Upper lobe of left lung (tissue), 6 donors: Measurements from ENCODE around the gene SELENOW. TPM values are rescaled to one million over a fixed set of nuclear protein-coding genes. Genes with fewer than 3 reads are reported as not detected.
"Not testable (repeated sequence)": the region's sequence is repeated elsewhere in the genome, so short reads cannot be mapped to it uniquely, and the experiment has no call there.

Source experiments
- ATAC-seq, 2 donors: fragments of 200-7000 bp; cut with Tn5 transposase; one replicate each; pipeline ENCODE4 v1.9.1; 2022; ENCODE audit warnings: mild to moderate bottlenecking in 2 of 2, moderate library complexity in 2 of 2; ENCODE audit not compliant: low FRiP score in 2 of 2
- DNase-seq, 2 donors: peaks; one replicate each; pipeline ENCODE4 v3.0.0-alpha.2; 2019 to 2020
- H3K27ac ChIP-seq, 4 donors: fragments of 200-600 bp; sonication (generic); one replicate each; pipeline ENCODE4 v1.5.1; 2016 to 2019
- H3K27me3 ChIP-seq, 4 donors: fragments of 200-600 bp; sonication (generic); one replicate each; pipeline ENCODE4 v1.5.1; 2017 to 2019
- H3K36me3 ChIP-seq, 4 donors: fragments of 200-600 bp; sonication (generic); one replicate each; pipeline ENCODE4 v1.5.1; 2016 to 2019
- H3K4me1 ChIP-seq, 4 donors: fragments of 200-600 bp; sonication (generic); one replicate each; pipeline ENCODE4 v1.5.1; 2018 to 2019
- H3K4me3 ChIP-seq, 4 donors: fragments of 200-600 bp; sonication (generic); one replicate each; pipeline ENCODE4 v1.5.1; 2017 to 2019; ENCODE audit warnings: mild to moderate bottlenecking in 2 of 4, moderate library complexity in 1 of 4
- H3K9me3 ChIP-seq, 4 donors: fragments of 200-600 bp; sonication (generic); one replicate each; pipeline ENCODE4 v1.5.1; 2018 to 2019
- CTCF ChIP-seq, 6 experiments: fragments of 450-650 bp in 4 of 6; fragments of 200-600 bp in 2 of 6; sonication (generic) in 2 of 6; IDR thresholded peaks; one replicate each; pipeline ENCODE4 v1.5.1; 2016 to 2019; ENCODE audit warnings: antibody characterized with exemption in 6 of 6
- EP300 ChIP-seq, 4 donors: sonication (generic); formaldehyde crosslinking; IDR thresholded peaks; one replicate each; pipeline ENCODE4 v1.5.1; 2017; ENCODE audit warnings: antibody characterized with exemption in 4 of 4, control low read depth in 2 of 4
- POLR2A ChIP-seq, 4 donors: fragments of 450-650 bp; IDR thresholded peaks; one replicate each; pipeline ENCODE4 v1.5.1; 2016 to 2017; ENCODE audit warnings: antibody characterized with exemption in 4 of 4, mild to moderate bottlenecking in 2 of 4
- POLR2AphosphoS5 ChIP-seq, 2 donors: sonication (generic); formaldehyde crosslinking; IDR thresholded peaks; one replicate each; pipeline ENCODE4 v1.5.1; 2017; ENCODE audit warnings: antibody characterized with exemption in 2 of 2
- WGBS, 2 donors: methylation state at CpG; one replicate each; pipeline ENCODE4 v1.1.5; 2017 to 2018; 5-methylcytosine and 5-hydroxymethylcytosine counted together
- total RNA-seq, 6 donors: library from RNA; depleted of rRNA in 4 of 6; stranded (reverse); fragments of >200 nt in 4 of 6; gene quantifications; one replicate each; pipeline versions ENCODE4 v1.1.0 to v1.2.1, GENCODE V29; 2016 to 2021
- donor health status: DM: no; HTN: no; CAD: no; lungs with moderate emphysema.
- donor health status: DM: no; HTN: yes; CAD: no; lungs with severe emphysema.

SELENOW gene
- total RNA-seq, 6 donors from 2014 or later, result 194 to 455 (median 325) TPM

- H3K4me1 ChIP-seq, result no peaks in the 10 kb centered on the region
- no peaks in the 10 kb centered on the region for H3K9me3 ChIP-seq
- DNase-seq (no peak), ATAC-seq (no peak)
- WGBS, 2 donors, result 50 to 87% methylated on average over 2 to 6 of the region's 7 CpGs
- H3K27me3 ChIP-seq, result no peaks in the 10 kb centered on the region
- no peak overlapping the region for H3K27ac ChIP-seq
- no peaks in the 10 kb centered on the region for H3K36me3 ChIP-seq
- TF ChIP-seq POLR2A (IDR thresholded peaks at IDR 0.05) (no peak), EP300 (IDR thresholded peaks at IDR 0.05) (no peak), POLR2AphosphoS5 (IDR thresholded peaks at IDR 0.05) (no peak), CTCF (IDR thresholded peaks at IDR 0.05) (no peak)
- no peak overlapping the region for H3K4me3 ChIP-seq
Measured at GRCh38 chr19:47766359-47766620, 12.2 kb upstream of the SELENOW start.

GRCh38 chr19:47766670-47767069 is 11.8 kb upstream of the SELENOW start:
- no peaks in the 10 kb centered on the region for H3K36me3 ChIP-seq
- no peak overlapping the region for H3K4me3 ChIP-seq
- H3K4me1 ChIP-seq, result no peaks in the 10 kb centered on the region
- ATAC-seq (no peak), DNase-seq (no peak)
- WGBS, 2 donors, result 86 to 93% methylated on average over 7 of the region's 7 CpGs
- no peak overlapping the region for H3K27ac ChIP-seq
- no peak for TF ChIP-seq CTCF (IDR thresholded peaks at IDR 0.05)
- no peak for TF ChIP-seq POLR2A (IDR thresholded peaks at IDR 0.05)
- TF ChIP-seq EP300 (IDR thresholded peaks at IDR 0.05), result no peak
- no peak for TF ChIP-seq POLR2AphosphoS5 (IDR thresholded peaks at IDR 0.05)
- no peaks in the 10 kb centered on the region for H3K9me3 ChIP-seq
- H3K27me3 ChIP-seq, result no peaks in the 10 kb centered on the region

- DNase-seq, result no peak
- no peaks in the 10 kb centered on the region for H3K9me3 ChIP-seq
- no peak for ATAC-seq
- H3K4me3 ChIP-seq, result no peak overlapping the region
- no peak overlapping the region for H3K27ac ChIP-seq
- 88 to 97% methylated on average over 2 of the region's 2 CpGs for WGBS, 2 donors
- TF ChIP-seq EP300 (IDR thresholded peaks at IDR 0.05) (no peak), POLR2AphosphoS5 (IDR thresholded peaks at IDR 0.05) (no peak), CTCF (IDR thresholded peaks at IDR 0.05) (no peak), POLR2A (IDR thresholded peaks at IDR 0.05) (no peak)
- no peaks in the 10 kb centered on the region for H3K27me3 ChIP-seq
- H3K4me1 ChIP-seq, result no peaks in the 10 kb centered on the region
- H3K36me3 ChIP-seq, result no peaks in the 10 kb centered on the region
Measured at GRCh38 chr19:47767349-47767748, 11.2 kb upstream of the SELENOW start.

GRCh38 chr19:47768604-47769003 is 9.9 kb upstream of the SELENOW start:
- TF ChIP-seq EP300 (IDR thresholded peaks at IDR 0.05) (no peak), POLR2AphosphoS5 (IDR thresholded peaks at IDR 0.05) (no peak), POLR2A (IDR thresholded peaks at IDR 0.05) (no peak), CTCF (IDR thresholded peaks at IDR 0.05) (no peak)
- H3K27ac ChIP-seq, result no peak overlapping the region
- no peaks in the 10 kb centered on the region for H3K4me1 ChIP-seq
- H3K36me3 ChIP-seq, result no peaks in the 10 kb centered on the region
- H3K9me3 ChIP-seq, result no peaks in the 10 kb centered on the region
- H3K4me3 ChIP-seq, result no peak overlapping the region
- DNase-seq (no peak), ATAC-seq (no peak)
- no peaks in the 10 kb centered on the region for H3K27me3 ChIP-seq
- WGBS, 2 donors, result 73 to 83% methylated on average over 2 of the region's 2 CpGs

GRCh38 chr19:47769534-47769933 is 9.0 kb upstream of the SELENOW start:
- ATAC-seq (no peak), DNase-seq (no peak)
- Histone ChIP-seq H3K27ac (no peak overlapping the region), H3K27me3 (no peaks in the 10 kb centered on the region), H3K9me3 (no peaks in the 10 kb centered on the region), H3K4me1 (no peaks in the 10 kb centered on the region), H3K4me3 (no peak overlapping the region), H3K36me3 (no peaks in the 10 kb centered on the region)
- no peak for TF ChIP-seq POLR2AphosphoS5 (IDR thresholded peaks at IDR 0.05)
- no peak for TF ChIP-seq POLR2A (IDR thresholded peaks at IDR 0.05)
- TF ChIP-seq CTCF (IDR thresholded peaks at IDR 0.05), result no peak
- TF ChIP-seq EP300 (IDR thresholded peaks at IDR 0.05), result no peak
- WGBS, 2 donors, result 79 to 89% methylated on average over 3 of the region's 3 CpGs

GRCh38 chr19:47771291-47771690 is 7.2 kb upstream of the SELENOW start:
- not testable (repeated sequence) for ATAC-seq, H3K4me3 ChIP-seq, H3K27ac ChIP-seq, H3K36me3 ChIP-seq, H3K9me3 ChIP-seq, H3K27me3 ChIP-seq, DNase-seq, H3K4me1 ChIP-seq
- 81 to 87% methylated on average over 6 of the region's 6 CpGs for WGBS, 2 donors
